ENCODE data around the gene PGK2. TPM values are rescaled to one million over a fixed set of nuclear protein-coding genes. Genes with fewer than 3 reads are reported as not detected.

Gene PGK2
- polyA plus RNA-seq, 1 experiment = not detected

- DNase-seq (ENCODE audit: low read depth) = no peak
- CTCF ChIA-PET = interaction anchor here (1.1 kb wide), 1 partner anchor 61 kb away, joined by 3 read pairs; no protein-coding TSS in a partner anchor
- Histone ChIP-seq H3K27me3 (ENCODE audit: control insufficient read depth, insufficient read depth, low read length) (no peaks in the 10 kb centered on the region), H3K4me3 (ENCODE audit: low read depth, low read length) (no peak overlapping the region), H3K36me3 (ENCODE audit: control insufficient read depth, insufficient read depth, low read length) (no peaks in the 10 kb centered on the region)
- POLR2A ChIA-PET = no interaction called here
- TF ChIP-seq, protein P1, sequence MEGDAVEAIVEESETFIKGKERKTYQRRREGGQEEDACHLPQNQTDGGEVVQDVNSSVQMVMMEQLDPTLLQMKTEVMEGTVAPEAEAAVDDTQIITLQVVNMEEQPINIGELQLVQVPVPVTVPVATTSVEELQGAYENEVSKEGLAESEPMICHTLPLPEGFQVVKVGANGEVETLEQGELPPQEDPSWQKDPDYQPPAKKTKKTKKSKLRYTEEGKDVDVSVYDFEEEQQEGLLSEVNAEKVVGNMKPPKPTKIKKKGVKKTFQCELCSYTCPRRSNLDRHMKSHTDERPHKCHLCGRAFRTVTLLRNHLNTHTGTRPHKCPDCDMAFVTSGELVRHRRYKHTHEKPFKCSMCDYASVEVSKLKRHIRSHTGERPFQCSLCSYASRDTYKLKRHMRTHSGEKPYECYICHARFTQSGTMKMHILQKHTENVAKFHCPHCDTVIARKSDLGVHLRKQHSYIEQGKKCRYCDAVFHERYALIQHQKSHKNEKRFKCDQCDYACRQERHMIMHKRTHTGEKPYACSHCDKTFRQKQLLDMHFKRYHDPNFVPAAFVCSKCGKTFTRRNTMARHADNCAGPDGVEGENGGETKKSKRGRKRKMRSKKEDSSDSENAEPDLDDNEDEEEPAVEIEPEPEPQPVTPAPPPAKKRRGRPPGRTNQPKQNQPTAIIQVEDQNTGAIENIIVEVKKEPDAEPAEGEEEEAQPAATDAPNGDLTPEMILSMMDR (IDR thresholded peaks at IDR 0.05; ENCODE audit: insufficient read depth, low read depth, low read length) = no peak
Measured at GRCh38 chr6:49790341-49790740, 3.3 kb upstream of the PGK2 start.

GRCh38 chr6:49784272-49784671 is 2.8 kb downstream of the PGK2 start:
- CTCF ChIA-PET = no interaction called here
- TF ChIP-seq, protein P1 (IDR thresholded peaks at IDR 0.05; ENCODE audit: insufficient read depth, low read depth, low read length) = no peak
- Histone ChIP-seq H3K27me3 (ENCODE audit: control insufficient read depth, insufficient read depth, low read length) (no peaks in the 10 kb centered on the region), H3K36me3 (ENCODE audit: control insufficient read depth, insufficient read depth, low read length) (no peaks in the 10 kb centered on the region), H3K4me3 (ENCODE audit: low read depth, low read length) (no peak overlapping the region)
- no peak for DNase-seq (ENCODE audit: low read depth)
- POLR2A ChIA-PET = no interaction called here

DNA sequence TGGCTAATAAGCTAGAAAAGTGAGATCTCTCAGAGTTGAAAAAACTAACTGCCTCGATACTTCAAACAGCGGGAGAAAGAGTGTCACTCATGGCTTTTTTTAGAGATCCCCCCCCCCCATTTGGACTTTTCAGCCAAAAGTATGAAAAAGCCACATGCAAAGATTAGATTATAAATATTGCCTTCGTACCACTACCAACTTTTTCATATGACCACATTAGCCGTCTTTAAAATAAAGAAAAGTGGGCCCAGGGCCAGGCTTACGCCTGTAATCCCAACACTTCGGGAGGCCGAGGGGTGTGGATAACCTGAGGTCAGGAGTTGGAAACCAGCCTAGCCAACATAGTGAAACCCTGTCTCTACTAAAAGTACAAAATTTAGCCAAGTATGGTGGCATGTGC is 4.4 kb downstream of the PGK2 start:
- no peak for DNase-seq (ENCODE audit: low read depth)
- POLR2A ChIA-PET = no interaction called here
- no peaks in the 10 kb centered on the region for H3K36me3 ChIP-seq (ENCODE audit: control insufficient read depth, insufficient read depth, low read length)
- CTCF ChIA-PET = no interaction called here
- no peak overlapping the region for H3K4me3 ChIP-seq (ENCODE audit: low read depth, low read length)
- no peaks in the 10 kb centered on the region for H3K27me3 ChIP-seq (ENCODE audit: control insufficient read depth, insufficient read depth, low read length)
- TF ChIP-seq, protein P1 (IDR thresholded peaks at IDR 0.05; ENCODE audit: insufficient read depth, low read depth, low read length) = no peak

GRCh38 chr6:49782293-49782692 is 4.8 kb downstream of the PGK2 start:
- no peak overlapping the region for H3K4me3 ChIP-seq (ENCODE audit: low read depth, low read length)
- H3K27me3 ChIP-seq (ENCODE audit: control insufficient read depth, insufficient read depth, low read length) = no peaks in the 10 kb centered on the region
- DNase-seq (ENCODE audit: low read depth) = no peak
- TF ChIP-seq, protein P1 (IDR thresholded peaks at IDR 0.05; ENCODE audit: insufficient read depth, low read depth, low read length) = no peak
- ChIA-PET CTCF (no interaction called here), POLR2A (no interaction called here)
- H3K36me3 ChIP-seq (ENCODE audit: control insufficient read depth, insufficient read depth, low read length) = no peaks in the 10 kb centered on the region

- H3K4me3 ChIP-seq (ENCODE audit: low read depth, low read length) = no peak overlapping the region
- no peaks in the 10 kb centered on the region for H3K36me3 ChIP-seq (ENCODE audit: control insufficient read depth, insufficient read depth, low read length)
- POLR2A ChIA-PET = no interaction called here
- no peak for DNase-seq (ENCODE audit: low read depth)
- CTCF ChIA-PET = no interaction called here
- no peaks in the 10 kb centered on the region for H3K27me3 ChIP-seq (ENCODE audit: control insufficient read depth, insufficient read depth, low read length)
- TF ChIP-seq, protein P1 (IDR thresholded peaks at IDR 0.05; ENCODE audit: insufficient read depth, low read depth, low read length) = no peak
Measured at GRCh38 chr6:49776444-49776843, 10.6 kb downstream of the PGK2 start.

Measured in BJ (cell line).